Fibroblast of villous mesenchyme (primary cell): ENCODE results near the gene RSPH4A. TPM values are rescaled to one million over a fixed set of nuclear protein-coding genes. Genes with fewer than 3 reads are reported as not detected.
A peak's percentile ranks its signal among the peaks of the same experiment; 100 is the strongest.

Experiments used
- DNase-seq: peaks from one replicate; pipeline ENCODE4 v3.0.0-alpha.2; 2010; ENCODE audit warnings: low read depth
- H3K4me3 ChIP-seq: 2 replicates; pipeline ENCODE4 v1.5.1; 2011; ENCODE audit warnings: low read depth, mild to moderate bottlenecking, low read length
- total RNA-seq: library from RNA; depleted of rRNA; stranded (reverse); fragments of >200 nt; gene quantifications from 2 replicates; pipeline ENCODE4 v1.2.3, GENCODE V29; 2012
- TF ChIP-seq, protein P1 (sequence below): IDR thresholded peaks from 2 replicates; pipeline ENCODE4 v1.5.1; 2012; ENCODE audit warnings: low read depth, mild to moderate bottlenecking, low read length; ENCODE audit not compliant: insufficient read depth

The RSPH4A gene
- total RNA-seq = under 0.01 and 0.32 TPM in 2 replicates

DNA sequence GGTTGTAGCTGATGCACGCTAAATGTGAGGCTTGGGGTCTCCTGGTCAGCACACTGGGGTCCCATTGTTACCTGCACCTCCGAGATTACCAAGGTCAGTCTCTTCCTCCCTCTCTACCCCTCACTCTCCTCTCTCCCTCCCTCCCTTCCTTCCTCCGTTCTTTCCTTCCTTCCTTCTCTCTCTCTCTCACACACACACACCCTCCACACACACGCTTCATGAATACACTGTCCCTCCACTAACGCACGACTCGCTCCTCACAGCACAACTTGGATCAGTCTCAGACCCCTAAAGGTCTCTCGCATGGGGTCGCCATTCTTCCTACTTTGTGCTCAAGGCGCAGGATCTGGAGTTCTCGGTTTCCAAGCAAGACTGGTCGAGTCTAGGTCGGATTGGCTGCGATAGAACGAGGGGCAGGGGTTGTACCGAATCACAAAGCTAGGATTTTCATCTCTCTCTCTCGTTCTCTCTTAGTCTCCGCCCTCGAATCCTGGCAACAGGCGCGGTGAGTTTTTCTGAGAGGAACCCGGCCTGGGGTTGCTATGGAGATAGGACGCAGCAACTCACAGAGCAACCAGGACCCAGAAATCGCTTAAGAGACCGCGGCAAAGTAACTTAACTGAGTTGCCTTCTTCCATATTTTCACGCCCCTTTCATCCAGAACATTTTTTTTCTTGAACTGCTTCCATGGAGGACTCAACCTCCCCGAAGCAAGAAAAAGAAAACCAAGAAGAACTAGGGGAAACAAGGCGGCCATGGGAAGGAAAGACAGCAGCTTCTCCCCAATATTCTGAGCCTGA, at the start of gene RSPH4A:
RSPH4A (plus strand) TSS at position 543 of the 800 bp plus-strand sequence; CDS start at position 688, 145 bp downstream.
- peak within 1 kb of the TSS; percentile 65 for H3K4me3 ChIP-seq
- DNase-seq = peak; percentile 94
- TF ChIP-seq, protein P1, sequence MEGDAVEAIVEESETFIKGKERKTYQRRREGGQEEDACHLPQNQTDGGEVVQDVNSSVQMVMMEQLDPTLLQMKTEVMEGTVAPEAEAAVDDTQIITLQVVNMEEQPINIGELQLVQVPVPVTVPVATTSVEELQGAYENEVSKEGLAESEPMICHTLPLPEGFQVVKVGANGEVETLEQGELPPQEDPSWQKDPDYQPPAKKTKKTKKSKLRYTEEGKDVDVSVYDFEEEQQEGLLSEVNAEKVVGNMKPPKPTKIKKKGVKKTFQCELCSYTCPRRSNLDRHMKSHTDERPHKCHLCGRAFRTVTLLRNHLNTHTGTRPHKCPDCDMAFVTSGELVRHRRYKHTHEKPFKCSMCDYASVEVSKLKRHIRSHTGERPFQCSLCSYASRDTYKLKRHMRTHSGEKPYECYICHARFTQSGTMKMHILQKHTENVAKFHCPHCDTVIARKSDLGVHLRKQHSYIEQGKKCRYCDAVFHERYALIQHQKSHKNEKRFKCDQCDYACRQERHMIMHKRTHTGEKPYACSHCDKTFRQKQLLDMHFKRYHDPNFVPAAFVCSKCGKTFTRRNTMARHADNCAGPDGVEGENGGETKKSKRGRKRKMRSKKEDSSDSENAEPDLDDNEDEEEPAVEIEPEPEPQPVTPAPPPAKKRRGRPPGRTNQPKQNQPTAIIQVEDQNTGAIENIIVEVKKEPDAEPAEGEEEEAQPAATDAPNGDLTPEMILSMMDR = peak; percentile 13

- TF ChIP-seq, protein P1 = no peak
- no peak for DNase-seq
- no peak overlapping the region for H3K4me3 ChIP-seq
Observed at GRCh38 chr6:116568111-116568510, 48.2 kb upstream of the RSPH4A start.

DNA sequence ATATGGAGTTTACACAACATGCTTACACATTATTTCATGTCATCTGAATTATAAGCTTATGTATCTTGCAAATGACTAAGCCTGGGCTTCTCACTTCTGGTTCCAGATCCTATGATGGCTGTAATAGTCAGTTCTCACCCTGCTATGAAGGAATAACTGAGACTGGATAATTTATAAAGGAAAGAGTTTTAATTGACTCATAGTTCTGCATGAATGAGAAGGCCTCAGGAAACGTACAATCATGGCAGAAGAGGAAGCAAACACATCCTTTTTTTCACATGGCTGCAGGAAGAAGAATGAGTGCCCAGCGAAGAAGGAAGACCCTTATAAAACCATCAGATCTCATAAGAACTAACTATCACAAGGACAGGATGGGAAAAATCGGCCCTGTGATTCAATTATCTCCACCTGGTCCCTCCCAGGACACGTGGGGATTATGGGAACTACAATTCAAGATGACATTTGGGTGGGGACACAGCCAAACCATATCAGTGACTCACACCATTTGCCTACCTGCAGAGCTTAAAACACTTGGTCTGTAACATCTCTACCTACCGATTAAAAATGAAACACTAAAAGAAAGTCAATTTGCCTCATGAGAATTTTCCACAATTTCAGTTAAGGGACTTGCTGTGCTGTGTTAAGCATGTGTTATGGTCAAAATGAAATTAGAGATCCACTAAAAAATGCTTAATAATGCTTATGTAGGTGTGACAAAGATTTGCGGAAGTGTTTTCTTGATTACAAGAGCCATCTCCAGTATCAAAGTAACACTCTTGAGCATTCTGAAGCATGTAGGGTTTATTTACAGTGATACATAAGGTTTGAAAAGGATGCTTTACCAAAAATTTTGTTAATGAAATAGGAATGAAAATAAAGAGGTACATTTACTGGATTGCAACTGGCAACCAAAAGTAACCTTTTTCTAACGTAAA, 47.2 kb upstream of the RSPH4A start:
- TF ChIP-seq, protein P1 = no peak
- no peak overlapping the region for H3K4me3 ChIP-seq
- no peak for DNase-seq

- DNase-seq = peak; percentile 100
- H3K4me3 ChIP-seq = peak within 1 kb of the TSS; percentile 99
- TF ChIP-seq, protein P1 = no peak
Observed at GRCh38 chr6:116570856-116571682, 45.2 kb upstream of the RSPH4A start, which contains the start of gene RWDD1. Gene RWDD1 (plus strand): TSS chr6:116571504. CDS start chr6:116571583, 79 bp downstream.

DNA sequence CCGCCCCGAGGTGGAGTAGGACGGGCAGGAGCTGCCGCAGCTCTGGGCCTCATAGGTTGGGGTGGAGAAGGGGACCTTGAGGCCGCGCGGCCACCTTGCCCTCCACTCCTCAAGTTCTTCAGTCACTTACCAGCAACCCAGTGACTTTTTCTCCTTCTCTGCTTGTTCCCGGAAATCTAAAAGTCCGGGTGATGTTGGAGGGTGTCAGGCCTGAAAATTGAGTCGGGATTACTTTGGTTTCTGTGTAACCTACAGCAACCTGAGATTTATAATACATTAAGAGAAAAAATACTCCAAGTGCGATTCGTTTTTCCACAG, 44.6 kb upstream of the RSPH4A start:
- TF ChIP-seq, protein P1 = no peak
- no peak for DNase-seq

GRCh38 chr6:116572162-116572561, 44.1 kb upstream of the RSPH4A start:
- peak overlapping the region; percentile 94 for H3K4me3 ChIP-seq
- peak; percentile 67 for DNase-seq
- TF ChIP-seq, protein P1 = no peak

More for the DNA sequence above, 44.6 kb upstream of the RSPH4A start:
- peak overlapping the region; percentile 94 for H3K4me3 ChIP-seq
